ENCODE results near the gene CASQ1.

The CASQ1 gene

DNA sequence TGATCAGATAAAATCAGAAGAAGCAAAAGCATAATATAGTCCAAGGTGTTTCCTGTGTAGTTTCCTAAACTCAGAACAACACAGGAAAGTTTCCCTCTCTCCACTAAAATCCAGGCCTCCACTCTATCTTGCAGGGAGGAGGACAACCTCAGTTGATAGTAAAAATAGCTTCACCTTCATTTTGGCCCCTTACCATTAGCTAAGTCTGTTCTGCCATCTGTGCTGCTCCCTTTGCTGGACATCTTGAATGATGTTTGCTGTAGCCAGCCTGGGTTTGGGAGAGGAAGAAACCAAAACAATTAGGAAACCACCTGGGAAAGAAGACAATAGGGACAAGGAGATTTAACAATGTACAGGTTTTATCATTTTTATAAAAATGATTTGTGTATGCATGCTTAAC, 53.4 kb downstream of the CASQ1 start (continued):
- no peak for TF ChIP-seq ZNF292 (tag by site-specific recombination; IDR thresholded peaks at IDR 0.05; ENCODE audit: borderline replicate concordance, low read depth)

DNA sequence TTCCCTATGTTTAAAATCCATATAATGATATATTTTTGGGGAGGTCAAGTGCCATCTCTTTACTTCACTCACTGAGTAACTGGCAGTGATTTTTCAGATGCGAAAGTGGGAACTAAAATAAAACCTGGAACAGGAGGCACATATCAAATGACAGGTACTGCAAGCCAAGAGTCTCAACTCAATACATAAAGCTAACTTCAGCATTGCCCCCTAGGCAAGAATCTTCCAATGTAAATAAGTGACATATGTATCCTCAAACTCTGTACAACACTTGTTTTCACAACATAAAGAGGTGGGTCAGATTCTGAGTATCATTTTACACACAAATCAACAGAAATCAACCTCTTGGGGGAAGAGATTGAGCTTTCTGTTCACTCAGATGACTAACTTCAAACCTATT, 53.8 kb downstream of the CASQ1 start:
- no peak overlapping the region for H3K27ac ChIP-seq (ENCODE audit: extremely low read depth, low read depth, low read length)
- H3K9me3 ChIP-seq (ENCODE audit: control insufficient read depth, insufficient read depth, low read depth, low read length), result no peaks in the 10 kb centered on the region
- ChIA-PET CTCF (interaction anchor here (0.6 to 4.7 kb wide), 14 partner anchors 8 to 1234 kb away, joined by 3 to 28 read pairs (median 5); no protein-coding TSS in a partner anchor), POLR2A (interaction anchor here (0.7 to 1.6 kb wide), 7 partner anchors 8 to 187 kb away, joined by 3 to 5 read pairs (median 4); partner anchors contain the start of gene DCAF8)
- peaks cover 4 to 47% of the 10 kb centered on the region in 2 experiments for H3K36me3 ChIP-seq (ENCODE audit: control insufficient read depth in 2 of 2, insufficient read depth in 1 of 2, low read length in 2 of 2)
- H3K4me1 ChIP-seq (ENCODE audit: control insufficient read depth, insufficient read depth, low read length), result peaks cover 19% of the 10 kb centered on the region
- no peak overlapping the region for H3K4me3 ChIP-seq (ENCODE audit: low read depth, low read length)
- TF ChIP-seq MEIS1 (CRISPR knock-in tag; IDR thresholded peaks at IDR 0.05; ENCODE audit: borderline replicate concordance), result no peak
- TF ChIP-seq, protein P1, sequence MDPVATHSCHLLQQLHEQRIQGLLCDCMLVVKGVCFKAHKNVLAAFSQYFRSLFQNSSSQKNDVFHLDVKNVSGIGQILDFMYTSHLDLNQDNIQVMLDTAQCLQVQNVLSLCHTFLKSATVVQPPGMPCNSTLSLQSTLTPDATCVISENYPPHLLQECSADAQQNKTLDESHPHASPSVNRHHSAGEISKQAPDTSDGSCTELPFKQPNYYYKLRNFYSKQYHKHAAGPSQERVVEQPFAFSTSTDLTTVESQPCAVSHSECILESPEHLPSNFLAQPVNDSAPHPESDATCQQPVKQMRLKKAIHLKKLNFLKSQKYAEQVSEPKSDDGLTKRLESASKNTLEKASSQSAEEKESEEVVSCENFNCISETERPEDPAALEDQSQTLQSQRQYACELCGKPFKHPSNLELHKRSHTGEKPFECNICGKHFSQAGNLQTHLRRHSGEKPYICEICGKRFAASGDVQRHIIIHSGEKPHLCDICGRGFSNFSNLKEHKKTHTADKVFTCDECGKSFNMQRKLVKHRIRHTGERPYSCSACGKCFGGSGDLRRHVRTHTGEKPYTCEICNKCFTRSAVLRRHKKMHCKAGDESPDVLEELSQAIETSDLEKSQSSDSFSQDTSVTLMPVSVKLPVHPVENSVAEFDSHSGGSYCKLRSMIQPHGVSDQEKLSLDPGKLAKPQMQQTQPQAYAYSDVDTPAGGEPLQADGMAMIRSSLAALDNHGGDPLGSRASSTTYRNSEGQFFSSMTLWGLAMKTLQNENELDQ (tag by site-specific recombination; IDR thresholded peaks at IDR 0.05; ENCODE audit: low read depth), result no peak
- no peak for TF ChIP-seq ZNF133 (tag by site-specific recombination; IDR thresholded peaks at IDR 0.05)
- TF ChIP-seq ZNF830 (tag by site-specific recombination; IDR thresholded peaks at IDR 0.05; ENCODE audit: low read depth), result no peak
- no peak for TF ChIP-seq SCRT2 (tag by site-specific recombination; IDR thresholded peaks at IDR 0.05)
- 0 out of 2 replicates have a peak, but pooled peaks have one; percentile 18 for TF ChIP-seq KLF10 (tag by site-specific recombination; IDR thresholded peaks at IDR 0.05)
- TF ChIP-seq, protein P2, sequence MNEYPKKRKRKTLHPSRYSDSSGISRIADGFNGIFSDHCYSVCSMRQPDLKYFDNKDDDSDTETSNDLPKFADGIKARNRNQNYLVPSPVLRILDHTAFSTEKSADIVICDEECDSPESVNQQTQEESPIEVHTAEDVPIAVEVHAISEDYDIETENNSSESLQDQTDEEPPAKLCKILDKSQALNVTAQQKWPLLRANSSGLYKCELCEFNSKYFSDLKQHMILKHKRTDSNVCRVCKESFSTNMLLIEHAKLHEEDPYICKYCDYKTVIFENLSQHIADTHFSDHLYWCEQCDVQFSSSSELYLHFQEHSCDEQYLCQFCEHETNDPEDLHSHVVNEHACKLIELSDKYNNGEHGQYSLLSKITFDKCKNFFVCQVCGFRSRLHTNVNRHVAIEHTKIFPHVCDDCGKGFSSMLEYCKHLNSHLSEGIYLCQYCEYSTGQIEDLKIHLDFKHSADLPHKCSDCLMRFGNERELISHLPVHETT (tag by site-specific recombination; IDR thresholded peaks at IDR 0.05), result no peak
- no peak for TF ChIP-seq ZNF202 (tag by site-specific recombination; IDR thresholded peaks at IDR 0.05; ENCODE audit: borderline replicate concordance)
- TF ChIP-seq, protein P3, sequence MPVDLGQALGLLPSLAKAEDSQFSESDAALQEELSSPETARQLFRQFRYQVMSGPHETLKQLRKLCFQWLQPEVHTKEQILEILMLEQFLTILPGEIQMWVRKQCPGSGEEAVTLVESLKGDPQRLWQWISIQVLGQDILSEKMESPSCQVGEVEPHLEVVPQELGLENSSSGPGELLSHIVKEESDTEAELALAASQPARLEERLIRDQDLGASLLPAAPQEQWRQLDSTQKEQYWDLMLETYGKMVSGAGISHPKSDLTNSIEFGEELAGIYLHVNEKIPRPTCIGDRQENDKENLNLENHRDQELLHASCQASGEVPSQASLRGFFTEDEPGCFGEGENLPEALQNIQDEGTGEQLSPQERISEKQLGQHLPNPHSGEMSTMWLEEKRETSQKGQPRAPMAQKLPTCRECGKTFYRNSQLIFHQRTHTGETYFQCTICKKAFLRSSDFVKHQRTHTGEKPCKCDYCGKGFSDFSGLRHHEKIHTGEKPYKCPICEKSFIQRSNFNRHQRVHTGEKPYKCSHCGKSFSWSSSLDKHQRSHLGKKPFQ (tag by site-specific recombination; IDR thresholded peaks at IDR 0.05), result no peak
- TF ChIP-seq, protein P4, sequence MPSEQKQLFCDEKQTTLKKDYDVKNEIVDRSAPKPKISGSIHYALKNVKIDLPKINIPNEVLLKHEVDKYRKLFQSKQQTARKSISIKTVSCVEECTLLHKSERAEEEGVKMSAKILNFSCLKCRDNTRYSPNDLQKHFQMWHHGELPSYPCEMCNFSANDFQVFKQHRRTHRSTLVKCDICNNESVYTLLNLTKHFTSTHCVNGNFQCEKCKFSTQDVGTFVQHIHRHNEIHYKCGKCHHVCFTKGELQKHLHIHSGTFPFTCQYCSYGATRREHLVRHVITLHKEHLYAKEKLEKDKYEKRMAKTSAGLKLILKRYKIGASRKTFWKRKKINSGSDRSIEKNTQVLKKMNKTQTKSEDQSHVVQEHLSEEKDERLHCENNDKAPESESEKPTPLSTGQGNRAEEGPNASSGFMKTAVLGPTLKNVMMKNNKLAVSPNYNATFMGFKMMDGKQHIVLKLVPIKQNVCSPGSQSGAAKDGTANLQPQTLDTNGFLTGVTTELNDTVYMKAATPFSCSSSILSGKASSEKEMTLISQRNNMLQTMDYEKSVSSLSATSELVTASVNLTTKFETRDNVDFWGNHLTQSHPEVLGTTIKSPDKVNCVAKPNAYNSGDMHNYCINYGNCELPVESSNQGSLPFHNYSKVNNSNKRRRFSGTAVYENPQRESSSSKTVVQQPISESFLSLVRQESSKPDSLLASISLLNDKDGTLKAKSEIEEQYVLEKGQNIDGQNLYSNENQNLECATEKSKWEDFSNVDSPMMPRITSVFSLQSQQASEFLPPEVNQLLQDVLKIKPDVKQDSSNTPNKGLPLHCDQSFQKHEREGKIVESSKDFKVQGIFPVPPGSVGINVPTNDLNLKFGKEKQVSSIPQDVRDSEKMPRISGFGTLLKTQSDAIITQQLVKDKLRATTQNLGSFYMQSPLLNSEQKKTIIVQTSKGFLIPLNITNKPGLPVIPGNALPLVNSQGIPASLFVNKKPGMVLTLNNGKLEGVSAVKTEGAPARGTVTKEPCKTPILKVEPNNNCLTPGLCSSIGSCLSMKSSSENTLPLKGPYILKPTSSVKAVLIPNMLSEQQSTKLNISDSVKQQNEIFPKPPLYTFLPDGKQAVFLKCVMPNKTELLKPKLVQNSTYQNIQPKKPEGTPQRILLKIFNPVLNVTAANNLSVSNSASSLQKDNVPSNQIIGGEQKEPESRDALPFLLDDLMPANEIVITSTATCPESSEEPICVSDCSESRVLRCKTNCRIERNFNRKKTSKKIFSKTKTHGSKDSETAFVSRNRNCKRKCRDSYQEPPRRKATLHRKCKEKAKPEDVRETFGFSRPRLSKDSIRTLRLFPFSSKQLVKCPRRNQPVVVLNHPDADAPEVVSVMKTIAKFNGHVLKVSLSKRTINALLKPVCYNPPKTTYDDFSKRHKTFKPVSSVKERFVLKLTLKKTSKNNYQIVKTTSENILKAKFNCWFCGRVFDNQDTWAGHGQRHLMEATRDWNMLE (tag by site-specific recombination; conservative IDR thresholded peaks at IDR 0.05; ENCODE audit: low read depth), result no peak
- peak; percentile 44; the same call in 1 of the 2 replicates for TF ChIP-seq BCL11A (tag by site-specific recombination; IDR thresholded peaks at IDR 0.05; ENCODE audit: low read depth)
- TF ChIP-seq ZNF335 (tag by site-specific recombination; conservative IDR thresholded peaks at IDR 0.05), result no peak
- 0 out of 2 replicates have a peak, but pooled peaks have one; percentile 16 for TF ChIP-seq FEZF1 (tag by site-specific recombination; IDR thresholded peaks at IDR 0.05)
- TF ChIP-seq ZNF311 (tag by site-specific recombination; IDR thresholded peaks at IDR 0.05; ENCODE audit: borderline replicate concordance), result no peak
- TF ChIP-seq SP7 (tag by site-specific recombination; IDR thresholded peaks at IDR 0.05), result 0 out of 2 replicates have a peak, but pooled peaks have one; percentile 61
- TF ChIP-seq ZNF223 (tag by site-specific recombination; IDR thresholded peaks at IDR 0.05), result no peak
- TF ChIP-seq ZNF626 (tag by site-specific recombination; IDR thresholded peaks at IDR 0.05), result no peak
- TF ChIP-seq, protein P5, sequence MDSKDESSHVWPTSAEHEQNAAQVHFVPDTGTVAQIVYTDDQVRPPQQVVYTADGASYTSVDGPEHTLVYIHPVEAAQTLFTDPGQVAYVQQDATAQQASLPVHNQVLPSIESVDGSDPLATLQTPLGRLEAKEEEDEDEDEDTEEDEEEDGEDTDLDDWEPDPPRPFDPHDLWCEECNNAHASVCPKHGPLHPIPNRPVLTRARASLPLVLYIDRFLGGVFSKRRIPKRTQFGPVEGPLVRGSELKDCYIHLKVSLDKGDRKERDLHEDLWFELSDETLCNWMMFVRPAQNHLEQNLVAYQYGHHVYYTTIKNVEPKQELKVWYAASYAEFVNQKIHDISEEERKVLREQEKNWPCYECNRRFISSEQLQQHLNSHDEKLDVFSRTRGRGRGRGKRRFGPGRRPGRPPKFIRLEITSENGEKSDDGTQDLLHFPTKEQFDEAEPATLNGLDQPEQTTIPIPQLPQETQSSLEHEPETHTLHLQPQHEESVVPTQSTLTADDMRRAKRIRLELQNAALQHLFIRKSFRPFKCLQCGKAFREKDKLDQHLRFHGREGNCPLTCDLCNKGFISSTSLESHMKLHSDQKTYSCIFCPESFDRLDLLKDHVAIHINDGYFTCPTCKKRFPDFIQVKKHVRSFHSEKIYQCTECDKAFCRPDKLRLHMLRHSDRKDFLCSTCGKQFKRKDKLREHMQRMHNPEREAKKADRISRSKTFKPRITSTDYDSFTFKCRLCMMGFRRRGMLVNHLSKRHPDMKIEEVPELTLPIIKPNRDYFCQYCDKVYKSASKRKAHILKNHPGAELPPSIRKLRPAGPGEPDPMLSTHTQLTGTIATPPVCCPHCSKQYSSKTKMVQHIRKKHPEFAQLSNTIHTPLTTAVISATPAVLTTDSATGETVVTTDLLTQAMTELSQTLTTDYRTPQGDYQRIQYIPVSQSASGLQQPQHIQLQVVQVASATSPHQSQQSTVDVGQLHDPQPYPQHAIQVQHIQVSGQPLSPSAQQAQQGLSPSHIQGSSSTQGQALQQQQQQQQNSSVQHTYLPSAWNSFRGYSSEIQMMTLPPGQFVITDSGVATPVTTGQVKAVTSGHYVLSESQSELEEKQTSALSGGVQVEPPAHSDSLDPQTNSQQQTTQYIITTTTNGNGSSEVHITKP (tag by site-specific recombination; IDR thresholded peaks at IDR 0.05), result 0 out of 2 replicates have a peak, but pooled peaks have one; percentile 19
- TF ChIP-seq OSR2 (tag by site-specific recombination; IDR thresholded peaks at IDR 0.05), result peak; percentile 72
- TF ChIP-seq ZNF473 (tag by site-specific recombination; IDR thresholded peaks at IDR 0.05), result no peak
- no peak for TF ChIP-seq KLF9 (tag by site-specific recombination; IDR thresholded peaks at IDR 0.05; ENCODE audit: low read depth)

Measured in HEK293 (cell line).